Ramos (cell line): ENCODE results near the gene ARHGAP26.
"Not testable (repeated sequence)": the region's sequence is repeated elsewhere in the genome, so short reads cannot be mapped to it uniquely, and the experiment has no call there.

ENCODE experiments used
- in situ Hi-C: fragments of 300-500 bp; cut with MboI; formaldehyde crosslinking; loops from one replicate; pipeline ENCODE4 v1.14.3; 2022; ENCODE audit warnings: low sequenced_read_pairs; ENCODE audit not compliant: unreplicated experiment

The ARHGAP26 gene

GRCh38 chr5:143199843-143200242, 429.7 kb downstream of the ARHGAP26 start:
- in situ Hi-C loops: no loop called here

- in situ Hi-C loops: no loop called here
Measured at GRCh38 chr5:143200781-143201398, 430.7 kb downstream of the ARHGAP26 start.

- in situ Hi-C loops: no loop called here
Measured at GRCh38 chr5:143201589-143201988, 431.4 kb downstream of the ARHGAP26 start.

GRCh38 chr5:143203301-143203956, 433.3 kb downstream of the ARHGAP26 start:
- in situ Hi-C loops: not testable (repeated sequence)

GRCh38 chr5:143204474-143205246, 434.5 kb downstream of the ARHGAP26 start:
- in situ Hi-C loops: no loop called here

- in situ Hi-C loops: no loop called here
Measured at GRCh38 chr5:143205386-143205785, 435.2 kb downstream of the ARHGAP26 start.

- in situ Hi-C loops: no loop called here
Measured at GRCh38 chr5:143205883-143206195, 435.7 kb downstream of the ARHGAP26 start.

GRCh38 chr5:143206196-143207053, 436.2 kb downstream of the ARHGAP26 start:
- in situ Hi-C loops: no loop called here

- in situ Hi-C loops: no loop called here
Measured at GRCh38 chr5:143207058-143207457, 436.9 kb downstream of the ARHGAP26 start.

- in situ Hi-C loops: no loop called here
Measured at GRCh38 chr5:143207563-143208364, 437.6 kb downstream of the ARHGAP26 start.

- in situ Hi-C loops: no loop called here
Measured at GRCh38 chr5:143208365-143208641, 438.1 kb downstream of the ARHGAP26 start.

GRCh38 chr5:143208781-143209510, 438.8 kb downstream of the ARHGAP26 start:
- in situ Hi-C loops: no loop called here

- in situ Hi-C loops: no loop called here
Measured at GRCh38 chr5:143209881-143210395, 439.8 kb downstream of the ARHGAP26 start.

GRCh38 chr5:143210576-143210975, 440.4 kb downstream of the ARHGAP26 start:
- in situ Hi-C loops: no loop called here

- in situ Hi-C loops: no loop called here
Measured at GRCh38 chr5:143212261-143212660, 442.1 kb downstream of the ARHGAP26 start.

GRCh38 chr5:143213231-143213850, 443.2 kb downstream of the ARHGAP26 start:
- in situ Hi-C loops: no loop called here

GRCh38 chr5:143213851-143214363, 443.7 kb downstream of the ARHGAP26 start:
- in situ Hi-C loops: no loop called here

GRCh38 chr5:143214458-143214857, 444.3 kb downstream of the ARHGAP26 start:
- in situ Hi-C loops: no loop called here
